ENCODE data around the gene GAPDH.

DNA sequence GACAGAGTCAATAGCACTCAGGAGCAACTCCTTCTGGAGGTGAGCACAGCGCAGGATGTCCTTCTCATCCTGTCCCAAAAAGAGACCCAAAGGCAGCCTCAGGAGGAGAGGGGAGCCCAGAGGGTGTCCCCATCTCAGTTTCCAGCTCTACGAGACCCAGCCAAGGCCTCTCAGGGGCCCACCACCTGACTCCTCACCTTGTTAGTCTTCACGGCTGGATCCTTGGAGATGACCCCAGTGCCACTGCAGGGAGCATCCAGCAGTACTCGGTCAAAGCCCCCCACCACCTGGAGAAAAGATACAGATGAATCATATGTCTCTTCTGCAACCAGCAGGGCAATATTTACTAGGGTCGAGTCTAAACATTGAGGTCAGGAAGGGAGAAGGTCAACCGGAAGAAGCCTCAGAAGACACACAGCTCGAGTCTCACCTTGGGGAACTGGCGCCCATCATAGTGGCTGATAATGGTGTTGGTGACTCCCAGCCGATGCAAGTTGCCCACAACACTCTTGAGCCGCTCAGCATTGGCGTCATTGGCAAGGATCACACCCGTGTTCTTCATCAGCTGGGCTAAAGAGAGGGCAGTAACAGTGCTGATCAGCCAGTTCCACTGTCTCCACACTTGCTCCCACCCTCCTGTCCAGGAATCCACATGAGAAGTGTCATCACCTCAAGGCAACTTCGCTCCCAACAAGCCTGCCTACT, 26.3 kb downstream of the GAPDH start:
- TF ChIP-seq, protein P1, sequence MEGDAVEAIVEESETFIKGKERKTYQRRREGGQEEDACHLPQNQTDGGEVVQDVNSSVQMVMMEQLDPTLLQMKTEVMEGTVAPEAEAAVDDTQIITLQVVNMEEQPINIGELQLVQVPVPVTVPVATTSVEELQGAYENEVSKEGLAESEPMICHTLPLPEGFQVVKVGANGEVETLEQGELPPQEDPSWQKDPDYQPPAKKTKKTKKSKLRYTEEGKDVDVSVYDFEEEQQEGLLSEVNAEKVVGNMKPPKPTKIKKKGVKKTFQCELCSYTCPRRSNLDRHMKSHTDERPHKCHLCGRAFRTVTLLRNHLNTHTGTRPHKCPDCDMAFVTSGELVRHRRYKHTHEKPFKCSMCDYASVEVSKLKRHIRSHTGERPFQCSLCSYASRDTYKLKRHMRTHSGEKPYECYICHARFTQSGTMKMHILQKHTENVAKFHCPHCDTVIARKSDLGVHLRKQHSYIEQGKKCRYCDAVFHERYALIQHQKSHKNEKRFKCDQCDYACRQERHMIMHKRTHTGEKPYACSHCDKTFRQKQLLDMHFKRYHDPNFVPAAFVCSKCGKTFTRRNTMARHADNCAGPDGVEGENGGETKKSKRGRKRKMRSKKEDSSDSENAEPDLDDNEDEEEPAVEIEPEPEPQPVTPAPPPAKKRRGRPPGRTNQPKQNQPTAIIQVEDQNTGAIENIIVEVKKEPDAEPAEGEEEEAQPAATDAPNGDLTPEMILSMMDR (IDR thresholded peaks at IDR 0.05; ENCODE audit: low read depth, low read length, poor library complexity, severe bottlenecking), result no peak
- TF ChIP-seq EZH2phosphoT487 (IDR thresholded peaks at IDR 0.05; ENCODE audit: borderline replicate concordance, low read length), result no peak

All from DOHH2 (cell line).